Astrocyte of the cerebellum (primary cell): ENCODE measurements around the gene ZG16.
A peak's percentile ranks its signal among the peaks of the same experiment; 100 is the strongest.

ENCODE experiments used
- DNase-seq: peaks from one replicate; pipeline ENCODE4 v3.0.0-alpha.2; 2011; ENCODE audit warnings: low read depth
- H3K4me3 ChIP-seq: 2 replicates; pipeline ENCODE4 v1.5.1; 2011; ENCODE audit warnings: mild to moderate bottlenecking, low read depth, low read length, moderate library complexity
- in situ Hi-C: cut with HindIII; loops from 2 replicates; pipeline ENCODE4 v1.10.0; 2017; ENCODE audit warnings: low sequenced_read_pairs
- TF ChIP-seq, protein P1 (sequence below): IDR thresholded peaks from 2 replicates; pipeline ENCODE4 v1.5.1; 2012; ENCODE audit warnings: low read length, low read depth, moderate library complexity, mild to moderate bottlenecking; ENCODE audit errors: missing control alignments

ZG16 gene

DNA sequence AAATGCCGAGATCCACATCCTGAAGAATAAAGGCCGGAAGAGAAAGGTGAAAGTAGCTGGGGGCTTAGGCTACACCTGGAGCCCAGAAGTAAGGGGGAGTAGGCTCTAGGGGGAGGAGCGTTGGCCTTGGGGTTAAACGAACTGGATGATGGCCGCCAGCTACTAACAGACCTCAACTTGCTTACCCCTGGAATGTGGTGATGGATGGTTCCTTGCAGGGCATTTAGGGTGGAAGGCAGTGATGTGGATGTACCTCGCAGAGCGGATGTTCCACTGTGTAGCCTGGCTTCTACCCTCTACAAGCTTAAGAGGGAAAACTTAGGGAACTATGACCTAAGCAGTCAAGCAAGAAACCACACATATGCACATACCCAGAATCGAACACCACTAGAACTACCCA lies 26.0 kb downstream of the ZG16 start:
- TF ChIP-seq, protein P1, sequence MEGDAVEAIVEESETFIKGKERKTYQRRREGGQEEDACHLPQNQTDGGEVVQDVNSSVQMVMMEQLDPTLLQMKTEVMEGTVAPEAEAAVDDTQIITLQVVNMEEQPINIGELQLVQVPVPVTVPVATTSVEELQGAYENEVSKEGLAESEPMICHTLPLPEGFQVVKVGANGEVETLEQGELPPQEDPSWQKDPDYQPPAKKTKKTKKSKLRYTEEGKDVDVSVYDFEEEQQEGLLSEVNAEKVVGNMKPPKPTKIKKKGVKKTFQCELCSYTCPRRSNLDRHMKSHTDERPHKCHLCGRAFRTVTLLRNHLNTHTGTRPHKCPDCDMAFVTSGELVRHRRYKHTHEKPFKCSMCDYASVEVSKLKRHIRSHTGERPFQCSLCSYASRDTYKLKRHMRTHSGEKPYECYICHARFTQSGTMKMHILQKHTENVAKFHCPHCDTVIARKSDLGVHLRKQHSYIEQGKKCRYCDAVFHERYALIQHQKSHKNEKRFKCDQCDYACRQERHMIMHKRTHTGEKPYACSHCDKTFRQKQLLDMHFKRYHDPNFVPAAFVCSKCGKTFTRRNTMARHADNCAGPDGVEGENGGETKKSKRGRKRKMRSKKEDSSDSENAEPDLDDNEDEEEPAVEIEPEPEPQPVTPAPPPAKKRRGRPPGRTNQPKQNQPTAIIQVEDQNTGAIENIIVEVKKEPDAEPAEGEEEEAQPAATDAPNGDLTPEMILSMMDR, result no peak
- no peak for DNase-seq
- no peak overlapping the region for H3K4me3 ChIP-seq
- in situ Hi-C loops, result loop anchor here (5.0 kb wide), 1 partner anchor 107 kb away; no protein-coding TSS in a partner anchor

DNA sequence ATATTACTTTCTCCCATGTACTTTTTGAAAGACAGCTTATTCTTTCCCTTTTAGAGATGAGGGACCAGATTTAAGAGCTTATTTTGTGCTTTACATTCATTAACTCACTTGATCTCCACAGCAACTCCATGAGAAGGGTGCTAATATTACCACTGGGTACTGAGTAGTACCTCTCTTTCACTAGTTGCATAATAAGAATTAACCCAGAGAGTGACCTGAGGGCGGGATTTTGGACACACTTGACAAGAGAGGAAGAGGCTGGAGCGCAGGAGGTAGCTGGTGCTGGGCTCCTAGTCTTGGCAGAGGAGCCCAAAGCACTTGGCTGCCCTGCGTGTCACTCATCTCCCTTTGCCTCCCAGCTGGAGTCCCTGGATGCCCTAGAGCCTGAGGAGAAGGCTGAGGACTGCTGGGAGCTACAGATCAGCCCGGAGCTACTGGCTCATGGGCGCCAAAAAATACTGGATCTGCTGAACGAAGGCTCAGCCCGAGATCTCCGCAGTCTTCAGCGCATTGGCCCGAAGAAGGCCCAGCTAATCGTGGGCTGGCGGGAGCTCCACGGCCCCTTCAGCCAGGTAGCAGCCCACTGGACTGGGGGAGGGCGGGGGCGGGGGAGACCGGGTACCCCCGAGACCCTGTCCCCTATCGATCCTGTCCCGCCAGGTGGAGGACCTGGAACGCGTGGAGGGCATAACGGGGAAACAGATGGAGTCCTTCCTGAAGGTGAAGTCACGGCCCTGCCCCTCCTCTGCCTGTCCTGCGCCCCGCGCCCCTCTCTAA lies 26.6 kb downstream of the ZG16 start:
- TF ChIP-seq, protein P1, result no peak
- H3K4me3 ChIP-seq, result peak overlapping the region; percentile 82
- in situ Hi-C loops, result loop anchor here (5.0 kb wide), 1 partner anchor 107 kb away; no protein-coding TSS in a partner anchor
- no peak for DNase-seq

DNA sequence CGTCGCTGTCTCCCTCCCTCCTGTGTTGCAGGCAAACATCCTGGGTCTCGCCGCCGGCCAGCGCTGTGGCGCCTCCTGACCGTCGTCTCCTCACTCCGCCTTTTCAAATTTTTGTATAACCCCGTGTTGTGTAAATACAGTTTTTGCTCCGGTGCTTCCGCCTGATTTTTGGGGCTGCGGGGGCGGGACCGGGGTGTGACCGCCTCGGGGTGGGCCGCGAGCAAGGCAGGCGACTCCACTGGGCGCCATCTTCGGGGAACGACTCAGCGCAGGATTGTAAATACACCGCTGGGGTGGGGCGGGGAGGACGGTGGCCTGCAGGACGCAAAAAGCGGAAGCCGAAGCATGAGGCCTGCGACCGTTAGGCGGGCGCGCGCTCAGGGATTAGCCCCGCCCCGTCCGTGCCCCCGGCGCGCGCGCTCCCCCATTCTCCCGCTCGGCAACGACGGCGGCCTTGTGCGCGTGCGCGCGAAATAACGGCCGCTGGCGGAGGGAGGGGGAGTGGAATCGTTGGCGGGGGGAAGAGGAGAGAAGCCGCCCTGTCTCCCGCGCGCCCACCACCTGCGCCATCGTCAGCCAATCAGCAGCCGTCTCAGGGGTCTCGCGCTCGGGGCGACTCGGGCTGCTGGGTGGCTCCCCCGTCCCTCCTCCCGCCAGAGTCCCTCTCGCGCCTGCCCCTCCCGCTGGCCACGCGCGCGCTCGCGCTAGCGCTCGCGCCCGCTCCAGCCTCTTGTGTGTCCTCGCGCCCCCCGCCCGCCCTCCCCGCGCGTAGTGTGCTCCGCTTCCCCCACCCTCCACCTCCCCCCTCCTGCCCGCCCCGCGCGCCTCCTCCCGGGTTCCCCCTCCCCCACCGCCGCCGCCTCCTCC lies 27.4 kb downstream of the ZG16 start:
- DNase-seq, result peak; percentile 87

DNA sequence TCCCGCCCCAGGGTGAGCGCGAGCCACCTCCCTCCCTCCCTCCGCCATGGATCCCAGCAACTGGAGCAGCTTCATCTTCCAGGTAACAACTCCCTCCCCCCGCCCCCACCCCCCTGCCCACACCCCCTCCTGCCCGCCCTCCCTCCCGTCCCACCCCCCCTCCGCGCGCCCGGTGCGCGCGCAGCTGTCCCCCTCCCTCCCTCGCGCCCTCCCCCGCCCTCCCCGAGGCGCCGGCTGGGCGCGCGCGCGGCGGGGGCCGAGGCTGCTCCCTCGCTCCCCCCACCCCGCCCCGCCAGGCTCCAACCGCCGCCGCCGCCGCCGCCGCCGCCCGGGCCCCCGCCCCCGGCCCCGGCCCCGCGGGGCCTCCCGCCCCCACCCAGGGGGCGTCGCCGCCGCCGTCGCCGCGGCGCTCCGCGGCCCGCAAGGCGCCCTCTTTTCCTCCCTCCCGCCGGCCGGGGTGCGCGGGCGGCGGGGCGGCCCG lies 28.1 kb downstream of the ZG16 start, which contains the start of gene MAZ:
MAZ (plus strand) TSS at position 431 of the 481 bp plus-strand sequence. CDS start 173 bp downstream, outside the sequence.
- H3K4me3 ChIP-seq, result peak within 1 kb of the TSS; percentile 82
- DNase-seq, result no peak
- TF ChIP-seq, protein P1, result no peak
- in situ Hi-C loops, result no loop called here

More for the DNA sequence above, 27.4 kb downstream of the ZG16 start:
- peak overlapping the region; percentile 82 for H3K4me3 ChIP-seq
- TF ChIP-seq, protein P1, result peak; percentile 4
- in situ Hi-C loops, result no loop called here

DNA sequence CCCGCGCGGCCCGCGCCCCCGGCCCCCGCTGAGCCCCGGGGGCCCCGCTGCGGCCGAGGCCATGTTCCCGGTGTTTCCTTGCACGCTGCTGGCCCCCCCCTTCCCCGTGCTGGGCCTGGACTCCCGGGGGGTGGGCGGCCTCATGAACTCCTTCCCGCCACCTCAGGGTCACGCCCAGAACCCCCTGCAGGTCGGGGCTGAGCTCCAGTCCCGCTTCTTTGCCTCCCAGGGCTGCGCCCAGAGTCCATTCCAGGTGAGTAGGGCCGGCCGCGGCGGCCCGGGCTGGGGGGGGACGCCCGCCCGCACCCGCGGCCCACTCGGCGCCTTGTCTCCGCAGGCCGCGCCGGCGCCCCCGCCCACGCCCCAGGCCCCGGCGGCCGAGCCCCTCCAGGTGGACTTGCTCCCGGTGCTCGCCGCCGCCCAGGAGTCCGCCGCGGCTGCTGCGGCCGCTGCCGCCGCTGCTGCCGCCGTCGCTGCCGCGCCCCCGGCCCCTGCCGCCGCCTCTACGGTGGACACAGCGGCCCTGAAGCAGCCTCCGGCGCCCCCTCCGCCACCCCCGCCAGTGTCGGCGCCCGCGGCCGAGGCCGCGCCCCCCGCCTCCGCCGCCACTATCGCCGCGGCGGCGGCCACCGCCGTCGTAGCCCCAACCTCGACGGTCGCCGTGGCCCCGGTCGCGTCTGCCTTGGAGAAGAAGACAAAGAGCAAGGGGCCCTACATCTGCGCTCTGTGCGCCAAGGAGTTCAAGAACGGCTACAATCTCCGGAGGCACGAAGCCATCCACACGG lies 28.8 kb downstream of the ZG16 start:
- TF ChIP-seq, protein P1, result no peak

More for the DNA sequence above, 28.8 kb downstream of the ZG16 start:
- H3K4me3 ChIP-seq, result peak overlapping the region; percentile 57
- in situ Hi-C loops, result no loop called here
- DNase-seq, result no peak
